HepG2 (cell line): ENCODE results near the gene PXYLP1. TPM values are rescaled to one million over a fixed set of nuclear protein-coding genes. Genes with fewer than 3 reads are reported as not detected.

Source experiments
- ATAC-seq: fragments of 200-7000 bp; cut with Tn5 transposase; 3 replicates; pipeline ENCODE4 v1.9.1; 2020; ENCODE audit warnings: mild to moderate bottlenecking, moderate library complexity
- BruUV-seq: library from RNA; stranded (reverse); fragments of 400-500 nt; replicated peaks from 2 replicates; lab custom pipeline; 2021; lab: Mats Ljungman, UMichigan
- CTCF ChIA-PET: fragments of 300-600 bp; formaldehyde crosslinking; extraction: SDS; loops from one replicate; lab custom pipeline; 2021; ENCODE audit warnings: low total read pairs, inconsistent platforms, low intra/inter-chr PET ratio; lab: Yijun Ruan, JAX
- POLR2A ChIA-PET: fragments of 350-600 bp; sonication (Branson Sonifier 250); formaldehyde crosslinking; loops from one replicate; lab custom pipeline; 2020; ENCODE audit warnings: antibody characterized with exemption, inconsistent platforms; lab: Yijun Ruan, JAX
- DNase-seq: peaks from one replicate; pipeline ENCODE4 v3.0.0-alpha.2; 2015; ENCODE audit warnings: low spot score
- FAIRE-seq: peaks from 3 replicates; lab custom pipeline; 2011; peaks lifted over from hg19 to GRCh38; lab: Jason Lieb, UNC
- H2AFZ ChIP-seq: one replicate; pipeline ENCODE4 v1.6.1; 2011; ENCODE audit warnings: low read length, inconsistent platforms
- H3K27ac ChIP-seq: fragments of 300-600 bp; 3 replicates; pipeline ENCODE4 v1.8.0; 2011; ENCODE audit warnings: mixed run types, mild to moderate bottlenecking, mixed read lengths, low read length, inconsistent platforms; ENCODE audit not compliant: insufficient read depth; ENCODE audit errors: extremely low read length
- H3K27me3 ChIP-seq, 2 experiments: fragments of 200-600 bp in 1 of 2; 2 replicates in 1 of 2; 3 replicates in 1 of 2; pipeline versions ENCODE4 v1.6.0 to v1.8.0; 2011; ENCODE audit warnings: low read length in 2 of 2, mild to moderate bottlenecking in 2 of 2, moderate library complexity in 2 of 2, inconsistent platforms in 1 of 2; ENCODE audit not compliant: insufficient read depth in 2 of 2, control insufficient read depth in 1 of 2
- H3K36me3 ChIP-seq, 2 experiments: fragments of 200-600 bp in 1 of 2; replicated peaks in 1 of 2; 2 replicates in 1 of 2; 3 replicates in 1 of 2; pipeline versions ENCODE4 v1.5.1 to v1.8.0; 2011; ENCODE audit warnings: low read length in 2 of 2, inconsistent platforms in 1 of 2; ENCODE audit not compliant: insufficient read depth in 2 of 2, control insufficient read depth in 1 of 2
- H3K4me1 ChIP-seq: 2 replicates; pipeline ENCODE4 v1.5.1; 2012; ENCODE audit warnings: low read length, inconsistent platforms; ENCODE audit not compliant: insufficient read depth
- H3K4me2 ChIP-seq: 2 replicates; pipeline ENCODE4 v1.6.0; 2011; ENCODE audit warnings: low read depth, low read length, inconsistent platforms
- H3K4me3 ChIP-seq, 3 experiments: fragments of 200-600 bp in 1 of 3; sonication (generic), shearing (Covaris generic) in 1 of 3; replicated peaks in 1 of 3; 2 replicates each; pipeline ENCODE4 v1.5.1; 2011 to 2016; ENCODE audit warnings: low read length in 3 of 3, inconsistent platforms in 2 of 3, low read depth in 2 of 3, mild to moderate bottlenecking in 2 of 3, control low read depth in 1 of 3, mixed read lengths in 1 of 3; ENCODE audit not compliant: insufficient read depth in 1 of 3
- H3K79me2 ChIP-seq: one replicate; pipeline ENCODE4 v1.6.1; 2011; ENCODE audit warnings: low read length, inconsistent platforms; ENCODE audit not compliant: insufficient read depth
- H3K9ac ChIP-seq: 2 replicates; pipeline ENCODE4 v1.6.0; 2011; ENCODE audit warnings: mild to moderate bottlenecking, low read depth, low read length, inconsistent platforms; ENCODE audit not compliant: insufficient read depth
- H3K9me3 ChIP-seq: 2 replicates; pipeline ENCODE4 v1.5.1; 2012; ENCODE audit warnings: mild to moderate bottlenecking, low read length
- H4K20me1 ChIP-seq: 2 replicates; pipeline ENCODE4 v1.6.0; 2011; ENCODE audit warnings: inconsistent platforms, mild to moderate bottlenecking, low read length, moderate library complexity; ENCODE audit not compliant: insufficient read depth
- MTA3 ChIP-seq: sonication (generic); formaldehyde crosslinking; IDR thresholded peaks from 2 replicates; pipeline ENCODE4 v1.4.0; 2020; ENCODE audit warnings: missing genetic modification reagents
- MTF2 ChIP-seq: sonication (generic); formaldehyde crosslinking; IDR thresholded peaks from 2 replicates; pipeline ENCODE4 v1.5.0; 2020; ENCODE audit warnings: missing genetic modification reagents, borderline replicate concordance
- ZNF335 ChIP-seq: sonication (generic); formaldehyde crosslinking; IDR thresholded peaks from 2 replicates; pipeline ENCODE4 v1.4.0; 2020; ENCODE audit warnings: missing genetic modification reagents
- ZNF501 ChIP-seq: sonication (generic); formaldehyde crosslinking; IDR thresholded peaks from 2 replicates; pipeline ENCODE4 v1.5.1; 2020; ENCODE audit warnings: mild to moderate bottlenecking, moderate library complexity, missing genetic modification reagents
- ZNF557 ChIP-seq: sonication (generic); formaldehyde crosslinking; IDR thresholded peaks from 2 replicates; pipeline ENCODE4 v1.4.0; 2020; ENCODE audit warnings: missing genetic modification reagents
- ZNF652 ChIP-seq: IDR thresholded peaks from 2 replicates; pipeline ENCODE4 v1.6.1; 2016; ENCODE audit warnings: low read depth, borderline replicate concordance
- ZNF792 ChIP-seq: IDR thresholded peaks from 2 replicates; pipeline ENCODE4 v1.6.1; 2016
- WGBS: methylation state at CpG from one replicate; pipeline ENCODE4 v1.1.6; 2017; ENCODE audit warnings: low lambda C conversion rate; 5-methylcytosine and 5-hydroxymethylcytosine counted together
- in situ Hi-C: cut with HindIII; loops from 2 replicates; pipeline ENCODE4 v1.10.0; 2017; ENCODE audit warnings: low pct_unique_long_range_greater_than_20kb; ENCODE audit not compliant: extremely low pct_ligation_motif_present
- intact Hi-C: fragments of 100-400 bp; cut with micrococcal nuclease; formaldehyde crosslinking; loops from one replicate; pipeline ENCODE4 v1.10.0; 2022; ENCODE audit not compliant: unreplicated experiment
- polyA plus RNA-seq, 8 experiments: library from polyadenylated mRNA; depleted of rRNA in 3 of 8; stranded (reverse) in 7 of 8; unstranded in 1 of 8; fragments of >200 nt; fragmentation: Illumina TruSeq in 4 of 8; extraction: Trizol in 4 of 8; gene quantifications; 2 replicates each; pipeline versions ENCODE4 v1.2.1 to v1.2.3, GENCODE V29; 2011 to 2016; ENCODE audit warnings: low read depth in 4 of 8, missing spikeins in 1 of 8, mixed read lengths in 1 of 8; ENCODE audit not compliant: insufficient read depth in 1 of 8
- total RNA-seq, 5 experiments: library from RNA; depleted of rRNA; stranded (reverse); fragments of >200 nt; fragmentation: Illumina TruSeq; extraction: Trizol; gene quantifications; 2 replicates each; pipeline ENCODE4 v1.2.3, GENCODE V29; 2016; ENCODE audit warnings: low read depth in 1 of 5
- TF ChIP-seq, protein P1 (sequence below): sonication (generic); formaldehyde crosslinking; conservative IDR thresholded peaks from 2 replicates; pipeline ENCODE4 v1.4.0; 2020; ENCODE audit warnings: missing genetic modification reagents
- TF ChIP-seq, protein P2 (sequence below): sonication (generic); formaldehyde crosslinking; IDR thresholded peaks from 2 replicates; pipeline ENCODE4 v1.5.0; 2020; ENCODE audit warnings: mild to moderate bottlenecking, missing genetic modification reagents, moderate library complexity
- TF ChIP-seq, protein P3 (sequence below): sonication (generic); formaldehyde crosslinking; IDR thresholded peaks from 2 replicates; pipeline ENCODE4 v1.5.1; 2020; ENCODE audit warnings: mild to moderate bottlenecking, moderate library complexity, missing genetic modification reagents
- TF ChIP-seq, protein P4 (sequence below): IDR thresholded peaks from 2 replicates; pipeline ENCODE4 v1.6.1; 2016; ENCODE audit warnings: mild to moderate bottlenecking
- TF ChIP-seq, protein P5 (sequence below): sonication (generic); formaldehyde crosslinking; IDR thresholded peaks from 2 replicates; pipeline ENCODE4 v1.5.1; 2020; ENCODE audit warnings: missing genetic modification reagents, mild to moderate bottlenecking, borderline replicate concordance

The PXYLP1 gene
- total and polyA plus RNA-seq, 2 of the 13 experiments (the other 11 are each of a cell fraction or from before 2014, with no cell fraction given): 4.9 to 8.1 TPM

DNA sequence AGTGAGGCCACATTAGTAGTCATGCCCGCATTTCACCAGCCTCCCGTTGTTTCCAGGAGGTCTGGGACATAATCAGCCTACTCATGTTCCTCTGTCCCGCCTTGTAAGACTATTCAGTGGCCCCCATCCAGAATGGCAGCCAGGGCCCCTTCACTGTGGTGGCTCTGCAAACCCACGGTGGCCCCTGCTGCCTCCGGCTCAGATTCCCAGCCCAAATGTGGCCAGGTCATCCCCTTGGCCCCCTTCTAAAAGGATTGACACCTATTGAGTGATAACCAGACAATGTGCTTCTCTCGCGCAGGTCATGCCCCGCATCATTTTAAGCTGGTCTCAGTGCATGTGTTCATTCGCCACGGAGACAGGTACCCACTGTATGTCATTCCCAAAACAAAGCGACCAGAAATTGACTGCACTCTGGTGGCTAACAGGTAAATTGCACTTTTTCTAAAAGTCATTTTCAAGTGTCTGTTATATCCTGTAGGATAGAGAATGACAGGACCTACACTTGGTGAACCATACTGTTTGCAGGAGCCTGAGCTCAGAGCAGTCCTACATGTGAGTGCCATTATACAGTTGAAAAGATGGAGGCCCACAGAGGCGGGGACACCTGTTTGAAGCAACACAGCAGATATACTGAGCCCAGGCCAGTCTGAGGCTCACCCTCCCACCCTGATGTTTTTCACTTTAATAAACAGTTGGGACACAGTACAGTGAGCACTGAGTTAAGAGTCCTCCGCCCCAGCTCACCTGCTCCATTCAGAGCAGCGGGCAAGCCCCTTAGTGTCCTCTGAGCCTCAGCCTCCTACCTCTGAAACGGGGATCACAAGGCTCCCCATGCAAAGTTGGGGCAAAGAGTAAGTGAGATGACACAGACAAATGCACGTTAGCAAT is 47.7 kb downstream of the PXYLP1 start:
- FAIRE-seq: peak; percentile 64
- Histone ChIP-seq H3K27me3 (no peaks in the 10 kb centered on the region), H4K20me1 (no peaks in the 10 kb centered on the region), H2AFZ (no peak overlapping the region), H3K9ac (no peak overlapping the region), H3K4me2 (no peak overlapping the region), H3K27ac (no peak overlapping the region), H3K4me1 (peaks cover 12% of the 10 kb centered on the region), H3K4me3 (no peak overlapping the region), H3K36me3 (peaks cover 0 to 2% of the 10 kb centered on the region in 2 experiments; a peak in 2 of 5 replicates), H3K9me3 (no peaks in the 10 kb centered on the region), H3K79me2 (no peaks in the 10 kb centered on the region)
- WGBS: 58% methylated on average over 16 of the region's 16 CpGs
- POLR2A ChIA-PET: no interaction called here
- CTCF ChIA-PET: interaction anchor here (1.7 to 1.8 kb wide), 2 partner anchors 44 to 48 kb away, joined by 10 to 15 read pairs; partner anchors contain the start of gene PXYLP1
- in situ Hi-C loops: no loop called here
- peak; percentile 23 for DNase-seq
- peak; percentile 81 for ATAC-seq
- intact Hi-C loops: loop anchor here (1.0 kb wide), 1 partner anchor 44 kb away; no protein-coding TSS in a partner anchor
- BruUV-seq: no TSS peak
- no peak for TF ChIP-seq ZNF557 (CRISPR knock-in tag)
- no peak for TF ChIP-seq ZNF335 (CRISPR knock-in tag)
- TF ChIP-seq, protein P1, sequence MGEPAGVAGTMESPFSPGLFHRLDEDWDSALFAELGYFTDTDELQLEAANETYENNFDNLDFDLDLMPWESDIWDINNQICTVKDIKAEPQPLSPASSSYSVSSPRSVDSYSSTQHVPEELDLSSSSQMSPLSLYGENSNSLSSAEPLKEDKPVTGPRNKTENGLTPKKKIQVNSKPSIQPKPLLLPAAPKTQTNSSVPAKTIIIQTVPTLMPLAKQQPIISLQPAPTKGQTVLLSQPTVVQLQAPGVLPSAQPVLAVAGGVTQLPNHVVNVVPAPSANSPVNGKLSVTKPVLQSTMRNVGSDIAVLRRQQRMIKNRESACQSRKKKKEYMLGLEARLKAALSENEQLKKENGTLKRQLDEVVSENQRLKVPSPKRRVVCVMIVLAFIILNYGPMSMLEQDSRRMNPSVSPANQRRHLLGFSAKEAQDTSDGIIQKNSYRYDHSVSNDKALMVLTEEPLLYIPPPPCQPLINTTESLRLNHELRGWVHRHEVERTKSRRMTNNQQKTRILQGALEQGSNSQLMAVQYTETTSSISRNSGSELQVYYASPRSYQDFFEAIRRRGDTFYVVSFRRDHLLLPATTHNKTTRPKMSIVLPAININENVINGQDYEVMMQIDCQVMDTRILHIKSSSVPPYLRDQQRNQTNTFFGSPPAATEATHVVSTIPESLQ (CRISPR knock-in tag): no peak
- TF ChIP-seq, protein P2, sequence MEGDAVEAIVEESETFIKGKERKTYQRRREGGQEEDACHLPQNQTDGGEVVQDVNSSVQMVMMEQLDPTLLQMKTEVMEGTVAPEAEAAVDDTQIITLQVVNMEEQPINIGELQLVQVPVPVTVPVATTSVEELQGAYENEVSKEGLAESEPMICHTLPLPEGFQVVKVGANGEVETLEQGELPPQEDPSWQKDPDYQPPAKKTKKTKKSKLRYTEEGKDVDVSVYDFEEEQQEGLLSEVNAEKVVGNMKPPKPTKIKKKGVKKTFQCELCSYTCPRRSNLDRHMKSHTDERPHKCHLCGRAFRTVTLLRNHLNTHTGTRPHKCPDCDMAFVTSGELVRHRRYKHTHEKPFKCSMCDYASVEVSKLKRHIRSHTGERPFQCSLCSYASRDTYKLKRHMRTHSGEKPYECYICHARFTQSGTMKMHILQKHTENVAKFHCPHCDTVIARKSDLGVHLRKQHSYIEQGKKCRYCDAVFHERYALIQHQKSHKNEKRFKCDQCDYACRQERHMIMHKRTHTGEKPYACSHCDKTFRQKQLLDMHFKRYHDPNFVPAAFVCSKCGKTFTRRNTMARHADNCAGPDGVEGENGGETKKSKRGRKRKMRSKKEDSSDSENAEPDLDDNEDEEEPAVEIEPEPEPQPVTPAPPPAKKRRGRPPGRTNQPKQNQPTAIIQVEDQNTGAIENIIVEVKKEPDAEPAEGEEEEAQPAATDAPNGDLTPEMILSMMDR (CRISPR knock-in tag): peak; percentile 73
- TF ChIP-seq ZNF501 (CRISPR knock-in tag): peak; percentile 32; the same call in 1 of the 2 replicates
- no peak for TF ChIP-seq MTA3 (CRISPR knock-in tag)
- no peak for TF ChIP-seq ZNF792 (CRISPR knock-in tag)
- TF ChIP-seq, protein P3, sequence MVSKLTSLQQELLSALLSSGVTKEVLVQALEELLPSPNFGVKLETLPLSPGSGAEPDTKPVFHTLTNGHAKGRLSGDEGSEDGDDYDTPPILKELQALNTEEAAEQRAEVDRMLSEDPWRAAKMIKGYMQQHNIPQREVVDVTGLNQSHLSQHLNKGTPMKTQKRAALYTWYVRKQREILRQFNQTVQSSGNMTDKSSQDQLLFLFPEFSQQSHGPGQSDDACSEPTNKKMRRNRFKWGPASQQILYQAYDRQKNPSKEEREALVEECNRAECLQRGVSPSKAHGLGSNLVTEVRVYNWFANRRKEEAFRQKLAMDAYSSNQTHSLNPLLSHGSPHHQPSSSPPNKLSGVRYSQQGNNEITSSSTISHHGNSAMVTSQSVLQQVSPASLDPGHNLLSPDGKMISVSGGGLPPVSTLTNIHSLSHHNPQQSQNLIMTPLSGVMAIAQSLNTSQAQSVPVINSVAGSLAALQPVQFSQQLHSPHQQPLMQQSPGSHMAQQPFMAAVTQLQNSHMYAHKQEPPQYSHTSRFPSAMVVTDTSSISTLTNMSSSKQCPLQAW: 0 out of 2 replicates have a peak, but pooled peaks have one; percentile 39
- no peak for TF ChIP-seq MTF2 (CRISPR knock-in tag)
- TF ChIP-seq ZNF652 (CRISPR knock-in tag): no peak
- TF ChIP-seq, protein P4, sequence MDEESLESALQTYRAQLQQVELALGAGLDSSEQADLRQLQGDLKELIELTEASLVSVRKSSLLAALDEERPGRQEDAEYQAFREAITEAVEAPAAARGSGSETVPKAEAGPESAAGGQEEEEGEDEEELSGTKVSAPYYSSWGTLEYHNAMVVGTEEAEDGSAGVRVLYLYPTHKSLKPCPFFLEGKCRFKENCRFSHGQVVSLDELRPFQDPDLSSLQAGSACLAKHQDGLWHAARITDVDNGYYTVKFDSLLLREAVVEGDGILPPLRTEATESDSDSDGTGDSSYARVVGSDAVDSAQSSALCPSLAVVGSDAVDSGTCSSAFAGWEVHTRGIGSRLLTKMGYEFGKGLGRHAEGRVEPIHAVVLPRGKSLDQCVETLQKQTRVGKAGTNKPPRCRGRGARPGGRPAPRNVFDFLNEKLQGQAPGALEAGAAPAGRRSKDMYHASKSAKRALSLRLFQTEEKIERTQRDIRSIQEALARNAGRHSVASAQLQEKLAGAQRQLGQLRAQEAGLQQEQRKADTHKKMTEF (CRISPR knock-in tag): no peak
- TF ChIP-seq, protein P5, sequence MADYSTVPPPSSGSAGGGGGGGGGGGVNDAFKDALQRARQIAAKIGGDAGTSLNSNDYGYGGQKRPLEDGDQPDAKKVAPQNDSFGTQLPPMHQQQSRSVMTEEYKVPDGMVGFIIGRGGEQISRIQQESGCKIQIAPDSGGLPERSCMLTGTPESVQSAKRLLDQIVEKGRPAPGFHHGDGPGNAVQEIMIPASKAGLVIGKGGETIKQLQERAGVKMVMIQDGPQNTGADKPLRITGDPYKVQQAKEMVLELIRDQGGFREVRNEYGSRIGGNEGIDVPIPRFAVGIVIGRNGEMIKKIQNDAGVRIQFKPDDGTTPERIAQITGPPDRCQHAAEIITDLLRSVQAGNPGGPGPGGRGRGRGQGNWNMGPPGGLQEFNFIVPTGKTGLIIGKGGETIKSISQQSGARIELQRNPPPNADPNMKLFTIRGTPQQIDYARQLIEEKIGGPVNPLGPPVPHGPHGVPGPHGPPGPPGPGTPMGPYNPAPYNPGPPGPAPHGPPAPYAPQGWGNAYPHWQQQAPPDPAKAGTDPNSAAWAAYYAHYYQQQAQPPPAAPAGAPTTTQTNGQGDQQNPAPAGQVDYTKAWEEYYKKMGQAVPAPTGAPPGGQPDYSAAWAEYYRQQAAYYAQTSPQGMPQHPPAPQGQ: no peak
